HG03280 (cell line): ENCODE measurements around the gene FOXJ3.

Source experiments
- ATAC-seq: cut with Tn5 transposase; IDR thresholded peaks from one replicate; pipeline ENCODE4 v1.9.1; 2021; ENCODE audit warnings: mild to moderate bottlenecking, moderate library complexity; ENCODE audit not compliant: unreplicated experiment

Gene FOXJ3

DNA sequence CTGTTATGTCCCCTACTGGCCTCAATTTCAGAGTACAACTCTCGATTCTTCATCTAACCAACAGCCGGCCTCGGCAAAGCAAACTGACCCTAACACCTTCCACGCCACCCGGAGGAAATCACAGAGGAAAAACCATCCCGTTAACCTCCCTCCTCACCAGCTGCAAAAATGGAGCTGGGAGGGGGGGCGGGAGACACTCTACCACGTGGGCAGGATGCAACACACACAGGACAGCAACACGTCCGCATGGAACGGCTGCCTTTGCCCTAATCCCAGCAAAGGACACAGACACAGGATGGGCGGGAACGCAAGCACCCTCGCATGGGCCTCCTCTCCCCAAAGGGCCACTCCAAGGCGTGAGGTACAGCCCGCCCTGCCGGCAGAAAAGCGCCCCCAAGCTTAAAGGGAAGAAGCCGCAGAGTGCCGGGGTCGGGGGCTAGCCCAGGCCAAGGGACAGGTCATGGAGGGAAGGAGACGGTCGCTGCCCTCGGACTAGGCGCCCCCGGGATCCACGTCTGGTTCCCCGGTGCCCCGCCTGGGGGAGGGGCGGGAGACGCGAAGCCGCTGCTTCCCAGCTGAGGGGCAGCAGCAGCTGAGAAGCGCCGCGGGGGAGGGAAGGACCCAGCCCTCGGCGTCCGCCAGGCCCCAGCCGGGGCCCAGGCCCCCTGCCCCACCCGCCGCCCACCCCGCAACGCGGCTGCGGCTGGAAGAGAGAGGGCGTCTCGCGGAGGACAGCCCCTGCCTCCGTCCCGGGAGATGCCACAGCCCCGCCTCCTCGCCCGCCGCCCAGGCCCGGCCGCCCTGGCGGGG lies 590 bp downstream of the FOXJ3 start:
- ATAC-seq = peak; percentile 52

- no peak for ATAC-seq
These were observed 1.3 kb downstream of the FOXJ3 start for GRCh38 chr1:42333662-42334239.

DNA sequence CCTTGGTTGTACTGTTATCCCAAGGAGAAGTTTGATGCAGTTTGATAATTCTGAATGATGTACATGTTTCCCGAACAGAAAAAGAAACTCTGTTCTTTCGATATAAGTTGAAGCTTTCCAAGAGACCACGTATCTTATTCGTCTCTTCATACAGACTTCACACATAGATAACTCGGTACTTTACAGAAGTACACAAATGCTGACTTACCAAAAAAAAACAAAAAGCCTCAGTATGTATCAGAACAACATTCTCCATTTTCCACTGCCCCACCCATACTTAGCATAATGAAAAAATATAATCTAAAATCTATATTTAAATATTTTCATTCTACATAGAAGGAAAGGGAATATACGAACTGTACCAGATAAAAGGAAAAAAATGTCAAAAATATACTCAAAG lies 2.2 kb downstream of the FOXJ3 start:
- no peak for ATAC-seq

- no peak for ATAC-seq
These were observed 4.8 kb downstream of the FOXJ3 start for GRCh38 chr1:42330215-42330614.

DNA sequence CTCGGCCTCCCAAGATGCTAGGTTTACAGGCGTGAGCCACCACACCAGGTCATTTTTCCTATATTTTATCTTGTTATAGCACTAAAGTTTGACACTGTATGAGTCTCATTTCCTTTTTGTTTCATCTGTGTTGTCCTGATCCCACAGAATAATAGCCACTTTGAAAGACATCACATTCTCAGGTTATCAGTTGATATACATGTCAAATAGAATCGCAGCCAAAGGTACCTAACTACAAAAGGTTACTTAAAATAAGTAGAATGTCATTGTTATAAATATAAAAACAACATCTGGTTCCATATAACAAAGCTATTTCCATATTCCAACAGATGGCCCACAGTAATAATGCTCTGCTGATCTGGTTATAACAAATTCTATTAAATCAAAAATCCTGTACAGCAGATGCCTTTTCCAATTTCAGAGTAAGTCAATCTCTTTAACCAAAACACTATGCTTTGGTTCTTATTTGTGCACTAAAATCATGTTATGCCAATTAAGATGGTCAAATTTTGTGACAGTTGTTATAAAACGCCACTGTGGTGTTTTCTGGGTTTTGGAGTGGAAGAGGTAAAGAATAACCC lies 6.0 kb downstream of the FOXJ3 start:
- no peak for ATAC-seq

DNA sequence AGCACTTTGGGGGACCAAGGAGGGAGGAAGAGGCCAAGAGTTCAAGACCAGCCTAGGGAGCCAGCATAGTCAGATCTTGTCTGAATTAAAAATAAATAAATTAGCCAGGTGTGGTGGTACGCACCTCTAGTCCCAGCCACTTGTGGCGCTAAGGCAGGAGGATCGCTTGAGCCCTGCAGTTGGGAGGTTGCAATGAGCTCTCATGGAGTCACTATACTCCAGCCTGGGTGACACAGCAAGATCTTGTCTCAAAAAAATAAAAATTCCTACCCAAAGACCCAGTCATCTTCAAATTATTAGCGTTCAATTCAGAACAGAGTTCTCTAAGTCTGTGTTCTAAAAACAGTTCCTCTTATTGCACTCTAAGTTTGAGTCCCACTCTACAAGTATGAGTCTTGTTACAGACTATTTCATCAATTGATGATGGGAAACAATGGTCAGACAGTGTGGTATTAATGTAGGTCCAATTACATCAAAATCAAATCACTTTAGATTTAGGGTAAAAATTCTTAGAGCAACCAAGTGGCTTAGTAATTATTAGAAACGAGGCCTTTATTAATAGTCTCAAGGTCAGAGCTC lies 6.9 kb downstream of the FOXJ3 start:
- ATAC-seq = no peak

DNA sequence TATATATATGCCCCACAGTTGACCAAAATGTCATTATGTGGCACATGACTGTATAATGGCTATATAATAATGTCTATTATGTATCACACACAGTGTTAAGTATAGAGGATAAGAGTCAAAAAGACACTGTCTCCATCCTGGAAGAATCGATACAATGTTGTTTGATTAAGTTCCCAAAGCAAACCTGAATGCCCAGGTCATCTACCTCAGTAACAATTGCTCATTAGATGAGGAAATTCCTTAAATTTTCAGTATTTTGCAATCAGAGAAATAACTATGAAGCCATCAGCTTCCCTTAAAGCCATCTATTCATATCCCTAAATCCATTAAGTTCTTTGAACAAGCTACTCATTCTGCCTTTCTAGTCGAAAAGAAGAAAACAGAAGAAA lies 10.0 kb downstream of the FOXJ3 start:
- no peak for ATAC-seq

- ATAC-seq = no peak
These were observed 10.5 kb downstream of the FOXJ3 start for GRCh38 chr1:42324398-42325013.

- no peak for ATAC-seq
These were observed 11.5 kb downstream of the FOXJ3 start for GRCh38 chr1:42323551-42323950.

GRCh38 chr1:42322577-42322976 lies 12.5 kb downstream of the FOXJ3 start:
- ATAC-seq = no peak

- no peak for ATAC-seq
These were observed 13.3 kb downstream of the FOXJ3 start for GRCh38 chr1:42321731-42322130.

- no peak for ATAC-seq
These were observed 14.3 kb downstream of the FOXJ3 start for GRCh38 chr1:42320708-42321107.

GRCh38 chr1:42319871-42320484 lies 15.1 kb downstream of the FOXJ3 start:
- no peak for ATAC-seq

- ATAC-seq = no peak
These were observed 15.7 kb downstream of the FOXJ3 start for GRCh38 chr1:42319128-42319851.

- no peak for ATAC-seq
These were observed 16.4 kb downstream of the FOXJ3 start for GRCh38 chr1:42318601-42319000.

GRCh38 chr1:42317308-42317707 lies 17.7 kb downstream of the FOXJ3 start:
- ATAC-seq = no peak

DNA sequence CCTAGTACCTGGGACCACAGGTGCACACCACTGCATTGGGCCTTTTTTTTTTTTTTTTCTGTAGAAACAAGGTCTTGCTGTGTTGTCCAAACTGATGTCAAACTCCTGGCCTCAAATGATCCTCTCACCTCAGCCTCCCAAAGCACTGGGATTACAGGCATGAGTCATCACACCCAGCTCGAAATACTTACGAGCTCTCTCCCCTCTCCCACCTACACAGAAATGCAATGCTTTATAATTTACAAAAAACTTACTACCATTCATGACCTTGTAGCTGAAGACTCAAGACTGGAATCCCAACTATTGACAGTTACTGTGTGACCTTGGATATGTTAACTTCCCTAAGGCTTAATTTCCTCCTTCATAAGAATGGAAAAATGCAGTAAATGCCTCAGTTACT lies 18.7 kb downstream of the FOXJ3 start:
- no peak for ATAC-seq

DNA sequence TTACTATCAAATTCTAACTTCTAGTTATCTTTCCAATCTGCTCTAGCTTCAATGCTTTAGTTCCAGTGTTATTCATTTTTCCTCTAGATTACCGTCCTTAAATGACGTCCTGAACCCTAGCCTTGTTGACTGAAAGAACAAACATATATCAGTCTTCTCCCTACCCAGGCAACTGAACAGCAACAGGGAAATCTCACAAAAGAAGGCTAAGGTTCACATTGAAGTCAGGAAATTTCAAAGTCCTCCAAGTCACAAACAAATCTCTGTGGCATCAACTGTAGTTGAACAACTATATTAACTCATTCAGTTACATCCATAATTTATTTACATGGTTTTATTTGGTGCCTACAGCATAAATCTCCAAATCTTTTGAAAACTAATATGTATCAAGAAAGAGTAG lies 19.5 kb downstream of the FOXJ3 start:
- no peak for ATAC-seq

DNA sequence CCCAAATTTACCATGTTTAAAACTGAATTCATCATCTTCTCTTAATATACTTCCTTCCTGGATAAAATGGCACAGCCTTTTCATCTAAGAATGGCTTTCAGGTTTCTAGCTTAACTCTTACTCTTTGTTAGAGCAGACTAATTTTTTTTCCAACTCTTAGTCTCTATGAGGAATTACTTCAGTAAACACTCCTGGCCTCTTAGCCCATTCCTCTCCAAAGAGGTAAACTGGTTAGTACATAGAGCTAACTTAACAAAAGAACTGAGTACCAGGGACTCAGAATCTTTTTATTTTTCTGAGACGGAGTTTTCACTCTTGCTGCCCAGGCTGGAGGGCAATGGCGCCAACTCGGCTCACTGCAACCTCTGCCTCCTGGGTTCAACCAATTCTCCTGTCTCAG lies 21.1 kb downstream of the FOXJ3 start:
- no peak for ATAC-seq

GRCh38 chr1:42312576-42313212 lies 22.3 kb downstream of the FOXJ3 start:
- no peak for ATAC-seq
